ENCODE data around the gene FLOT1. TPM values are rescaled to one million over a fixed set of nuclear protein-coding genes. Genes with fewer than 3 reads are reported as not detected.

The FLOT1 gene
- total RNA-seq, 1 donor, result 101 TPM

DNA sequence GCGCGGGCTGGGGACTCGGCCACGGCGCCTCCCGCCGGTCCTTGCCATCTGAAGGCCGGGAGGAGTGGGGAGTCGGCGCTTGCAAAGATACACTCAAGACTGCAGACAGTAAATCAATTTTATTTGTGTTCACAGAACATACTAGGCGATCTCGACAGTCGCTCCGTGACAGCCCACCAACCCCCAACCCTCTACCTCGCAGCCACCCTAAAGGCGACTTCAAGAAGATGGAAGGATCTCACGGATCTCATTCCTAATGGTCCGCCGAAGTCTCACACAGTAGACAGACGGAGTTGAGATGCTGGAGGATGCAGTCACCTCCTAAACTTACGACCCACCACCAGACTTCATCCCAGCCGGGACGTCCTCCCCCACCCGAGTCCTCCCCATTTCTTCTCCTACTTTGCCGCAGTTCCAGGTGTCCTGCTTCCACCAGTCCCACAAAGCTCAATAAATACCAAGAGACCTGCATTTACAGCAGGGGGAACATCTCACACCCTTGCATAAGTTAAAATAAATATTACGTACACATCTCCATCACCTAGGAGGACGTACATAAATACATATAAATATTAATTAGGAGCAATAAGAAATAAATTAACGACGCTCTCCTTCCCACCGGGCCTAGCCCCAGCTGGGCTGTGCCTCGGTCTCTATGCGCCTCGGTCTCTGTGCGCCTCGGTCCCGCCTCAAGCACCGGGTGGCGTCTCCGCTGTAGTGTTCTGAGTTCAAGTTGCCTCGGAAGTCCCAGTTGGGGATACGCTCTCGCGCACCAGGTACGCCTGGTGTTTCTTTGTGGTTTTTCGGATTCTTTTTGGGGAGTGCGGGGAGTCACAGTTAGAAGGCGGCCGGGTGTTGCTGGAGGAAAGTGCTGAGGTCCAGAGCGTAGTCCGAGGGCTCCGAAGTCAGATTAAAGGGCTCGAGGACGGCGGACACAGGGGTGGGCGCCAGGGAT, 889 bp upstream of the FLOT1 start:
- Histone ChIP-seq H2AFZ (ENCODE audit: low read length) (no peak overlapping the region), H3K4me1 (ENCODE audit: insufficient read depth, low read length) (peaks cover 31% of the 10 kb centered on the region), H3K79me2 (ENCODE audit: insufficient read depth, low read length) (peaks cover 47% of the 10 kb centered on the region), H3K36me3 (ENCODE audit: insufficient read depth, low read length) (peaks cover 30% of the 10 kb centered on the region), H4K20me1 (ENCODE audit: insufficient read depth, low read length) (peaks cover 11% of the 10 kb centered on the region), H3K4me3 (ENCODE audit: insufficient read depth, low read length) (peak overlapping the region; percentile 89), H3K27me3 (ENCODE audit: insufficient read depth, low read length) (no peaks in the 10 kb centered on the region), H3K4me2 (ENCODE audit: insufficient read depth, low read length) (peak overlapping the region; percentile 82), H3K27ac (ENCODE audit: low read depth, low read length) (peak overlapping the region; percentile 97), H3K9me3 (ENCODE audit: low read depth, low read length) (no peaks in the 10 kb centered on the region)
- TF ChIP-seq, protein P1, sequence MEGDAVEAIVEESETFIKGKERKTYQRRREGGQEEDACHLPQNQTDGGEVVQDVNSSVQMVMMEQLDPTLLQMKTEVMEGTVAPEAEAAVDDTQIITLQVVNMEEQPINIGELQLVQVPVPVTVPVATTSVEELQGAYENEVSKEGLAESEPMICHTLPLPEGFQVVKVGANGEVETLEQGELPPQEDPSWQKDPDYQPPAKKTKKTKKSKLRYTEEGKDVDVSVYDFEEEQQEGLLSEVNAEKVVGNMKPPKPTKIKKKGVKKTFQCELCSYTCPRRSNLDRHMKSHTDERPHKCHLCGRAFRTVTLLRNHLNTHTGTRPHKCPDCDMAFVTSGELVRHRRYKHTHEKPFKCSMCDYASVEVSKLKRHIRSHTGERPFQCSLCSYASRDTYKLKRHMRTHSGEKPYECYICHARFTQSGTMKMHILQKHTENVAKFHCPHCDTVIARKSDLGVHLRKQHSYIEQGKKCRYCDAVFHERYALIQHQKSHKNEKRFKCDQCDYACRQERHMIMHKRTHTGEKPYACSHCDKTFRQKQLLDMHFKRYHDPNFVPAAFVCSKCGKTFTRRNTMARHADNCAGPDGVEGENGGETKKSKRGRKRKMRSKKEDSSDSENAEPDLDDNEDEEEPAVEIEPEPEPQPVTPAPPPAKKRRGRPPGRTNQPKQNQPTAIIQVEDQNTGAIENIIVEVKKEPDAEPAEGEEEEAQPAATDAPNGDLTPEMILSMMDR (IDR thresholded peaks at IDR 0.05; ENCODE audit: extremely low read depth, low read depth, low read length), result no peak
- peak; percentile 58 for DNase-seq (ENCODE audit: insufficient read length, low spot score, missing footprints)

DNA sequence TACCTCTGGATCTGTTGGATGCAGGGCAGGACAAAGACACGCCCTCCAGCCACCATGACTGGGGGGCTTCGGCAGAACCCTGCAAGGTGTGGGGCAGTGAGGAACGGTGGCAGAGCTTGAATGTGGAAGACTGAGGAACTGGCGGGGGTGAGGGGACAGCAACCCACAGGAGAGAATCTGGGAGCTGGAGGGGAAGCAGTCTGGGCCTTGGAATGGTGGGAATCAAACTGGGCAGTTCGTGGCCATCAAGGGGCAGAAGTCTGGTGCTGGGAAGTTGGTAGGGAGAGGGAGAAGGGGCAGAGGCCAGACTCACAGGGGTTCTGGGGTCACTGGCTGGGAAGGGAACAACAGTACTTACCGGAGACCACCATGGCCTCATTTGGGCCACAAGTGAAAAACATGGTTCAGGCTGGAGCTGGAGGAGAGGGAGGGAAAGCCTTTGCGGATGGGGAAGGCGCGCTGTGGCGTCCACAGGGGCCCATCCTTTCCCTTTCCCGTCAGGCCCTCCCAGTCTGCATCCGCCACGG, 635 bp downstream of the FLOT1 start:
- TF ChIP-seq, protein P1 (IDR thresholded peaks at IDR 0.05; ENCODE audit: extremely low read depth, low read depth, low read length), result no peak
- Histone ChIP-seq H3K4me1 (ENCODE audit: insufficient read depth, low read length) (peaks cover 18% of the 10 kb centered on the region), H3K79me2 (ENCODE audit: insufficient read depth, low read length) (peaks cover 60% of the 10 kb centered on the region)

DNA sequence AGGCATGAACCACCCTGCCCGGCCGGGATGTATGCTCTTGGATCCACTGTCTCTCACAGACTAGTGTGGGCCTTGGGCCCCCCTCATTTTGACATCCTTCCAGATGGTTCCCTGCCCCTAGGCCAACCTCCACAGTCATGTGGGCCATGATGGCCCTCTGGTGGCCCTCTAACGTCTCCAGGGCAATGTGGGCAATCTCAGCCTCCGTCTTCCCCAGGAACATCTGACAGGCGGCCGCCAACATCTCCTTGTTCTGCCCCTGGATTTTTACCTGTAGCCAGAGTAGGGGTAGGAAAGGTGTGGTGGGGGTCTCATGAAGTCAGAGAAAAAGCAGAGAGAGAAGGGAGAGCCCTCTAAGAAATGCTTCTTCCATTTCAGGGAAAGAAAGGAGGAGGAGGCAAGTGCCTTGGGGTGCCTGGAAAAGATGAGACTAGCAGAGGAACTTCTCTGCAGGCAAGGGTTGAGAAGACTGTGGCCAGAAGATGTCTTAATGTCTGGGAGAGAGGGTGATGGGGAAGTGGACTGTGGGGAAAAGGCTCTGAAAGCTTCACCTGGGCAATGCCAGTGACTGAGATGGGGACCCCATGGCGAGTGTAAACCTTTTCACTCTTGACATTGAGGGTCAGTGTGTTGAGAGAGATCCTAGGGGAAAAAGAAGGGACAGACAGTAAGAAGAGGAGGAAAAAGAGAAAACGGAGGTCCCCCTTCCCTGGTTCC, 1.3 kb downstream of the FLOT1 start:
- no peak for DNase-seq (ENCODE audit: insufficient read length, low spot score, missing footprints)
- H3K4me3 ChIP-seq (ENCODE audit: insufficient read depth, low read length), result peak overlapping the region; percentile 89
- no peaks in the 10 kb centered on the region for H3K9me3 ChIP-seq (ENCODE audit: low read depth, low read length)
- H3K4me2 ChIP-seq (ENCODE audit: insufficient read depth, low read length), result peak overlapping the region; percentile 82
- peaks cover 61% of the 10 kb centered on the region for H3K79me2 ChIP-seq (ENCODE audit: insufficient read depth, low read length)
- H2AFZ ChIP-seq (ENCODE audit: low read length), result no peak overlapping the region
- H3K27ac ChIP-seq (ENCODE audit: low read depth, low read length), result peak overlapping the region; percentile 97
- H3K27me3 ChIP-seq (ENCODE audit: insufficient read depth, low read length), result no peaks in the 10 kb centered on the region
- H4K20me1 ChIP-seq (ENCODE audit: insufficient read depth, low read length), result peaks cover 11% of the 10 kb centered on the region
- peaks cover 48% of the 10 kb centered on the region for H3K36me3 ChIP-seq (ENCODE audit: insufficient read depth, low read length)
- TF ChIP-seq, protein P1 (IDR thresholded peaks at IDR 0.05; ENCODE audit: extremely low read depth, low read depth, low read length), result no peak
- peaks cover 18% of the 10 kb centered on the region for H3K4me1 ChIP-seq (ENCODE audit: insufficient read depth, low read length)

More for the DNA sequence above, 635 bp downstream of the FLOT1 start:
- Histone ChIP-seq H2AFZ (ENCODE audit: low read length) (no peak overlapping the region), H4K20me1 (ENCODE audit: insufficient read depth, low read length) (peaks cover 11% of the 10 kb centered on the region), H3K4me2 (ENCODE audit: insufficient read depth, low read length) (peak overlapping the region; percentile 82), H3K36me3 (ENCODE audit: insufficient read depth, low read length) (peaks cover 46% of the 10 kb centered on the region), H3K27me3 (ENCODE audit: insufficient read depth, low read length) (no peaks in the 10 kb centered on the region), H3K4me3 (ENCODE audit: insufficient read depth, low read length) (peak overlapping the region; percentile 89), H3K27ac (ENCODE audit: low read depth, low read length) (peak overlapping the region; percentile 97), H3K9me3 (ENCODE audit: low read depth, low read length) (no peaks in the 10 kb centered on the region)
- DNase-seq (ENCODE audit: insufficient read length, low spot score, missing footprints), result peak; percentile 91

Measured in osteoblast (primary cell).